HG03060 (cell line): ENCODE data around the gene ZNF747.

ENCODE experiments used
- ATAC-seq: cut with Tn5 transposase; IDR thresholded peaks from one replicate; pipeline ENCODE4 v1.9.1; 2021; ENCODE audit warnings: low read depth, moderate number of reproducible peaks; ENCODE audit not compliant: unreplicated experiment

ZNF747 gene

DNA sequence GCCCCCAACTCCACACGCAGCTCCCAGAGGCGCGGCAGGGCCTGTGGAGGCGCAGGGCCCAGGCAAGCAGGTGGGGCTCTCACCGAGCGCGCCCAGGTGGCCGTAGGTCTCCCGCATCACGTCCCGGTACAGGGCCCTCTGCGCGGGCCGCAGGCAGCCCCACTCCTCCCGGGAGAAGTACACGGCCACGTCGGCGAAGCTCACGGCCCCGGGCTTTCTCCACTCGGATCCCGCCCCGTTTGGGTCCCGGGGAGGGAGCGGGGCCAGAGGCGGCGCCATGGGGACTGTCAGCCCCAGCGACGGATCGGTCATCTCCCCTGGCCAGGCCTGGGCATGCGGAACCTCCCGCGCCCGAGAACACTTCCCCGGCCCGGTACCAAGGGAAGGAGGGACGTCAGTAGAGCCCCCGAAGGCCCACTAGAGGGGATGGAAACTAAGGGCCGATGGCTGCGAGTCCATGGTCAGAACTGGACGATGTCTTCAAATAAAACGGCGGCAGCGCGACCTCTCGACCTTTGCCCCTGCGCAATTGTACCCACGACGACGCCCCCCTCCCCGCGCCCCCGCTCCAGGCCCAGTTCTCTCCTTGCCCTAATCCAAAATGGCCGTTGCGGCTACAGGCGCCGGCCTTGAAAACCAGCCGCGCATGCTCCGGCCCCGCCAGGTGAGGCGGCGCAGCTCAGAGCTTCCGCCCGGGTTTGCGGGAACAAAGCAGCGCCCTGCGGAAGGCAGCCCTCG lies at the start of gene ZNF747:
Gene ZNF747 (minus strand): TSS at position 491 of the 738 bp plus-strand sequence. CDS start 179 bp downstream, at position 312.
- no peak for ATAC-seq

- ATAC-seq: no peak
Measured at GRCh38 chr16:30582611-30583340, 48.1 kb upstream of the ZNF747 start.

- no peak for ATAC-seq
Measured at GRCh38 chr16:30581457-30581856, 46.8 kb upstream of the ZNF747 start.

DNA sequence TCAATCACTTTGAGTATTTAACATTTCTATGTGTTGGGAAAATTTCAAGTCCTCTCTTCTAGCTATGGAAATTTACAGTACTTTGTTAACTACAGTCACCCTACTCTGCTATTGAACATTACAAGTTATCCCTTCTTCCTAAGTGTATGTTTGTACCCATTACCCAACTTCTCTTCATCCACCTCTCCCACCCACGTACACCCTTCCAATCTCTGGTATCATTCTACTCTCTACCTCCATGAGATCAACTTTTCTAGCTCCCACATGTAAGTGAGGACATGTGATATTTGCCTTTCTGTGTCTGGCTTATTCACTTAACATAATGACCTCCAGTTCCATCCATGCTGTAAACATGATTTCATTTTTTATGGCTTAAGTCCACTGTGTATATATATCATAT lies 40.0 kb upstream of the ZNF747 start:
- ATAC-seq: no peak

DNA sequence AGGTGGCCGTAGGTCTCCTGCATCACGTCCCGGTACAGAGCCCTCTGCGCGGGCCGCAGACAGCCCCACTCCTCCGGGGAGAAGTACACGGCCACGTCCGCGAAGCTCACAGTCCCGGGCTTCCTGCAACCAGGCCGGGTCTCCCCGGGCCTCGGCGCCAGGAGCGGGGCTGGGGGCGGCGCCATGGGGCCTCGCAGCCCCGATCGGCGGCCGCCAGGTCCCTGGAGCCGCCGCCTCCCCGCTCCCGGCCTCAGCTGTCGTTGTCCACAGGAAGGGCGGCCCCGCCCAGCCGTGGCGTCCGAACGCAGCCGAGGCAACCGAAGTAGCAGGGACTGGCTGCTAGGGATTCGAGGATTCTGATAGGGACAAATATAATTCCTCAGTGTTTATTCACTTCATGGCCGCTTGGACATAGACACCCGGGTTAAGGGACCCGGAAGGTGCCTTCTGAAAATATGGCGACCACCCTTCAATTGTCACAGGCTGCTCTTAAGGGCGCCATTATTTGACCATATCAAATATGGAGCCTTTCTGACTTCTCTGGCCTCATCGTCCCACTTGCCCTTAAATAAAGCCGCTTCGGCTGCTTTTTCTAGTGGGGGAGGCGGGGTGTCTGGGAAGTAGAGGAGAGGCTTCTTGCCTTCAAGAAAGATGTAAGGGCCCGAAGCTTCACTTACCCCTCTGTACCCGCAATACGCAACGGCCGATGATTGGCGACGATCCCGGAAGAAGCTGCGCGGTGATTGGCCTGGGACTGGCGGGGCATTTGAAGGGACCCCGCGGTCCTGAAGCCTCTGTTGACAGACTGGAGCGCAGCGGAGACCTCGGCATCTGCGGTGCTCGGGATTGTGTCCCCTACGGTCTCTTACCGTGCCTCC lies 37.0 kb upstream of the ZNF747 start, which contains the start of gene ZNF688:
Gene ZNF688 (minus strand): TSS at position 270 of the 878 bp plus-strand sequence. CDS start 85 bp downstream, at position 185.
- ATAC-seq: peak; percentile 63

DNA sequence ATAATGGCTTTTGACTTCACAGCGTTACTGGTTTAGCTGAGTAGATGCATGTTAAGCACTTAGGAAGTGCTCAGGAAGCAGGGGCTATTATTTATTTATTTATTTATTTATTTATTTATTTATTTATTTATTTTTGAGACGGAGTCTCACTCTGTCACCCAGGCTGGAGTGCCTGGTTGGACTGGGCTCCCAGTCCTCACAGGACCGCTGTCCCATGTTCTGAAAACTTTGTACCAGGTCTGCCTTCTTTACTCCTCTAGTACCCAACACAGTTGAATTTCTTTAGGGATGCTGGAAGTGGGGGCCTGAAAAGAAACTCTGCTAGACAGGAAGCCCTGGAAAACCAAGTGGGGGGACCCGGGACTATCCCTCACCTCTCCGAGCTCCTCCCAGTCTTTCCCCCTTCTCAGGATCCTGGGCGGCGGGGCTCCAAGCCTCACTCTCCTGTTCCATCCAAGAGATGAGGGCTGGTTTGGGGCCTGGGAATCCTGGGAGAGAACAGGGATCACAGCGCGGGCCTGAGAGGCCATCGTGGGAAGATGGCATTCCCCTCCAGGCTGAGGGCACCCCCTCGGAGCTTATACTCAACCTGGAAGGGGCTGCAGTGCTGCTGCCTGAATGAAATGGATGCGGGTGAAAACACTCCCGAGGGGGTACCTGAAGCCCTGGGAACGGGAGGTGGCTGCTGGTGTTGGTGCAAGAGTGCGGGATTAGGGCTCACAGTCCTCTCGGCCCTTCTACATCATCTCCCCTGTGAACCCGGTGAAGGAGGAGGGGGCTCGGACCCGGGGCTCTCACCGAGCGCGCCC lies 36.2 kb upstream of the ZNF747 start:
- no peak for ATAC-seq

GRCh38 chr16:30569746-30570635 lies 35.3 kb upstream of the ZNF747 start:
- ATAC-seq: no peak

DNA sequence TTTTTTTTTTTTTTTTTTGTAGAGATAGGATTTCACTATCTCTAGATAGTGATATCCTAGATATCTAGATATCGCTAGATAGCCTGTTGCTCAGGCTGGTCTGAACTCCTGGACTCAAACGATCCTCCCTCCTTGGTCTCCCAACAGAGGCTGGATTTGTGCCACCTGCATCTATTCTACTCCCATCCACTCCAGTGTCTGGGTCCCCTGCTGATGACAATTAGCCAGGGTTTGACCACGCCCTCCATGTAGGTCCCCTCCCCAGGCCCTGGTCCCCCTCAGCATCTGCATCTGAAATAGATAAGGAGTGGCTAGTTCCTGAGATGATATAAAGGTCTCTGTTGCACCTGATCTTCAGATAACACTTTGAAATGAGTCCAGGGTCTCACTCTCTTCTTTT lies 34.6 kb upstream of the ZNF747 start:
- ATAC-seq: no peak

DNA sequence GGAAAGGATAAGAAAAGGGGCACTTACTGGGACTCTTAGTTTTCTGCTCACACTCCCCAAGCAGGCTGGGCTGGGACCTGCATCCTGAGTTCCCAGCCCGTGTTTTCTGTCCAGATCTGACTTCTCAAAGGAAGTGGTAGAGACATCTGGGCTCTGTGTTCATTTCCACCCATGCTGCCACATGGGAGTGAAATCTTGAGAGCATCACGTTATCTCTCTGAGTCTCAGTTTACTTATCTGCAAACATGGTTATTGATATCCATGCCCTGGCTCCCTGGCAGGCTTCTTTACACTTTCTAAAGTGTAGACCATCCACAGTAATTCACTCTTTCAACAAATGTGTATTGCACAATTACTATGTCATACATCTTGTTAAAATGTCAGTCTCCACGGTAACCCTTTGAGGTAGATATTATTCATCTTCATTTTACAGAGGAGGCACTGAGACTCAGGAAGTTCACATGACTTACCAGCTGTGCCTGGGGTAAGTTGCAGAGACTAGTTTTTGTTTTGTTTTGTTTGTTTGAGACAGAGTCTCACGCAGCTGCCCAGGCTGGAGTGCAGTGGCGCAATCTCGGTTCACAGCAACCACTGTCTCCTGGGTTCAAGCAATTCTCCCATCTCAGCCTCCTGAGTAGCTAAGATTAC lies 33.5 kb upstream of the ZNF747 start:
- no peak for ATAC-seq

DNA sequence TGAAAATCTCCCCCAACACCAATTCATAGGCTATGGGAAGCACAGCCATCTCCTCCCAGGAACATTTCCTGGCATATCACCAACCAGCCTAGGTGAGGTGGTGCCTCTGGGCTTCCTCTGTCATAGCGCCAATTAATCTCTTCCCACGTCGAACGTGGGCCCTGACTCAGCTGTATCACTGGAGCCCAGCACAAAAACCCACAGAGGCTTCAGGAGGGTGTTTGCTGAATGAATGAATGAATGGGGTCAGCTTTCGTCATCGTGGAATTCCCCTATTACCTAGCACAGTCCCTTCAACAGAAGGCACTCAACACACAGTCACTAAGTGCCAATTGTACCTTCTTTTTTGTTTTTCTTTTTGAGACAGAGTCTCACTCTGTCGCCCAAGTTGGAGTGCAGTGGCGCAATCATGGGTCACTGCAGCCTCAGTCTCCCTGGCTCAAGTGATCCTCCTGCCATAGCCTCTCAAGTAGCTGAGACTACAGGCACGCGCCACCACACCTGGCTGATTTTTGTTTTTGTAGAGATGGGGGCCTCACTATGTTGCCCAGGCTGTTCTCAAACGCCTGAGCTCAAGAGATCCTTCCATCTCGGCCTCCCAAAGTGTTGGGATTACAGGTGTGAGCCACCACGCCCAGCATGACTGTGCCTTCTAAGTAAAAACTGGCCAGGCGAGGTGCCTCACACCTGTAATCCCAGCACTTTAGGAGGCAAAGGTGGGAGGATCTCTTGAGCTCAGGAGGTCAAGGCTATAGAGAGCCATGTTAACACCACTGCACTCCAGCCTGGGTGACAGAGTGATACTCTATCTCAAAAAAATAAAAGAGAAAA lies 32.7 kb upstream of the ZNF747 start:
- ATAC-seq: no peak

DNA sequence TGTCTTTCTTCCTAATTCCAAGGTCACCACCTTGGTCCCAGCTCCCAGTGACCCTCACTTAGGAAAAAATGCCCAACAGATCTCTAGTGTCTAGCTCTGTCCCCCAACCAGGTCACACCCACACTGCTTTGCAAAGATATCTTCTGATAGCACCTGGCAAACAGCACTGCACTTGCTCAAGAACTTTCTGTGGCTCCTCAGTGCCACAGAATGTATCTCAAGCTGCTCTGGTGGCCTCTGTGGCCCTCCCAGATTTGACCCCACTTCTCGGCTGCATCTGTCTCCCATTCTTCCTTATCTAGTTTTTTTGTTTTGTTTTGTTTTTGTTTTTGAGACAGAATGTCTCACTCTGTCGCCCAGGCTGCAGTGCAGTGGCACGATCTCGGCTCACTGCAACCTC lies 31.9 kb upstream of the ZNF747 start:
- ATAC-seq: no peak

DNA sequence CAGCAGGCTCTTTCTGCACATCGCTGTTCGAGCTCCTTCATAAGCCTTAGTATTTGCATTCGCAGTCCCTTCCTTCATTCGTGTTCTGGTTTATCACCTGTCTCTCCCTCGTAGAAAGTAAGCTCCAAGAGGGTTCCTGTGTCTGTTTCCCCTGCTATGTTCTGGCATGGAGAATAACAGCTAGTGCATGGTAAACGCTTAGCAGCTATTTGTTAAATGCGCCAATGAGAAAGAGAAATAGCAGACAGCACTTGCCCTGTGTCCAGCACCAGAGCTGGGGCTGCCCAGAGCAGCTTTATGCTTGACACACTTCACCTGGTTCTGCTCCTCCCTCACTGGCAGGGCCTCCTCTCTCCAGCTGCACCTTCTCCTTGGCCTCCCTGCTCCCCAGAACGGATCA lies 31.3 kb upstream of the ZNF747 start:
- ATAC-seq: no peak

DNA sequence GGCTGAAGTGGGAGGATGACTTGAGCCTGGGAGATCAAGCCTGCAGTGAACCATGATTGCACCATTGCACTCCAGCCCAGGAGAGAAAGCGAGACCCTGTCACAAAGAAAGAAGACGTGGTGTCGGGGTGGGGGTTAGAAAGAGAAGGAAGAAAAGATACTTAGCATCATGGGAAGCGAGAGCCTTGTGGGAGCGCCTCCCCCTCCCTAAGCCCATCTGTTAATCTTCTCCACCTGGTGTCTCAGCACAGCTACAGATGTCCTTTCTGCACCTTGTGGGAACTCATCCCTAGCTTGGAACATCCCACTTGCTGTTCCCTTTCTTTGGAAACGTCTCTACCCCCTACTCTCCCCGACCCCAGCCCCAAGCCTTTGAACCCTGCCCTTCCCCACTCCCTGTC lies 30.9 kb upstream of the ZNF747 start:
- ATAC-seq: no peak

GRCh38 chr16:30562021-30562420 lies 27.4 kb upstream of the ZNF747 start:
- no peak for ATAC-seq

- no peak for ATAC-seq
Measured at GRCh38 chr16:30561089-30561816, 26.6 kb upstream of the ZNF747 start.

DNA sequence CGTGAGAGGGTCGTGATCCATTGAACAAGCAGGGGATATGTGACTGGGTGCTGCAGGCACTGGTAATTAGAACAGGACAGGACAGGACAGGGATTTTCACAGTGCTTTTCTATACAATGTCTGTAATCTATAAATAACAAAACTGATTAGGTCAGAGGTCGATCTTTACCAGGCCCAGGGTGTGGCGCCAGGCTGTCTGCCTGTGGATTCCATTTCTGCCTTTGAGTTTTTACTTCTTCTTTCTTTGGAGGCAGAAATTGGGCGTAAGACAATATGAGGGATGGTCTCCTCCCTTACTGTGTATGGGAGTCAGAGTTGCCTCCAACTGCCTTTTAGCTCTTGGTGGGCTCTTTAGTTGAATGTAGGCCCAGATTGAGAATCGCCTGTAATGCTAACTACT lies 25.0 kb upstream of the ZNF747 start:
- ATAC-seq: no peak

GRCh38 chr16:30558789-30559377 lies 24.2 kb upstream of the ZNF747 start:
- no peak for ATAC-seq
